Caki2 (cell line): ENCODE data around the gene LKAAEAR1. TPM values are rescaled to one million over a fixed set of nuclear protein-coding genes. Genes with fewer than 3 reads are reported as not detected.

Source experiments
- DNase-seq: peaks from one replicate; pipeline ENCODE4 v3.0.0-alpha.2; 2015; ENCODE audit warnings: low read depth
- in situ Hi-C: cut with HindIII; loops from 2 replicates; pipeline ENCODE4 v1.10.0; 2016; ENCODE audit warnings: low sequenced_read_pairs, low pct_unique_long_range_greater_than_20kb, mixed read lengths
- total RNA-seq: library from RNA; depleted of rRNA; stranded (reverse); fragments of >200 nt; shearing (Covaris generic); gene quantifications from 2 replicates; pipeline ENCODE4 v1.2.3, GENCODE V29; 2014; ENCODE audit warnings: low replicate concordance

Gene LKAAEAR1
- total RNA-seq, 1 experiment from 2014 or later: 14.4 TPM

DNA sequence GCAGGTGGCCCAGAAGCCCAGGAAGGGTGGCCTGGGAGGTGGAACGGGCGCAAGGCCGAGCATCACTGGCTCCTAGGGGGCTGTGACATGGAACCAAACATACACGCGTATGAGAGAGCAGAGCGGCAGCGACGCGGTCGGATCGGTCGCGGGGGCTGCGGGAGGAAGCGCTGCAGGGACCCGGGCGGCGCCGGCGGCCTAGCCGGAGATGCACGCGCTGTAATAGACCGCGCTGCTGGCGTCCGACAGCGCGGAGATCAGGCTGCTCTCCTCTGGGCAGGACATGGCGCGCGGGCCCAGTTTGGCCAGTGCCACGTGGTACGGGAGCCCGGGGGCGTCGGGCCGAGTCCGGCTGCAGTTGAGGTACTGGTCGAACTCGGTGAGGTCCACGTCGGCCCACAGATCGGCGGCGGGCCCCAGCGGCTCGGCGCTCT is 36.2 kb downstream of the LKAAEAR1 start:
- no peak for DNase-seq
- in situ Hi-C loops: no loop called here

DNA sequence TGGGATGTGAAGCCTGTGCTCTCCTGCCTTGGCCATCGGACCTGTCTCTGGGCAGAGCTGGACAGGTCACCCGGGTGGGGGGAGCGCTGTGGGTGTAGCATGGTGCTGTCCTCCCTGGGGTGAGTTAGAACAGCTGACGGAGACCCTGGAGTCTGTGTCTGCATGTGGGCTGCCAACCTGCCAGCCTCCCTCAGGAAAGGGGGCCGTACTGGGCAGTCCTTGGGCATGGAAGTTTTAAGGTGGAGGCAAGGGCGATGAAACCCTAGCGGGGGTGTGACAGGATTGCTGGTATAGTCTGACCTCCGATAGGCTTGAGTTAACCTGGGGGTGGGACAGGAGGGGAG is 37.2 kb downstream of the LKAAEAR1 start:
- in situ Hi-C loops: no loop called here
- no peak for DNase-seq

DNA sequence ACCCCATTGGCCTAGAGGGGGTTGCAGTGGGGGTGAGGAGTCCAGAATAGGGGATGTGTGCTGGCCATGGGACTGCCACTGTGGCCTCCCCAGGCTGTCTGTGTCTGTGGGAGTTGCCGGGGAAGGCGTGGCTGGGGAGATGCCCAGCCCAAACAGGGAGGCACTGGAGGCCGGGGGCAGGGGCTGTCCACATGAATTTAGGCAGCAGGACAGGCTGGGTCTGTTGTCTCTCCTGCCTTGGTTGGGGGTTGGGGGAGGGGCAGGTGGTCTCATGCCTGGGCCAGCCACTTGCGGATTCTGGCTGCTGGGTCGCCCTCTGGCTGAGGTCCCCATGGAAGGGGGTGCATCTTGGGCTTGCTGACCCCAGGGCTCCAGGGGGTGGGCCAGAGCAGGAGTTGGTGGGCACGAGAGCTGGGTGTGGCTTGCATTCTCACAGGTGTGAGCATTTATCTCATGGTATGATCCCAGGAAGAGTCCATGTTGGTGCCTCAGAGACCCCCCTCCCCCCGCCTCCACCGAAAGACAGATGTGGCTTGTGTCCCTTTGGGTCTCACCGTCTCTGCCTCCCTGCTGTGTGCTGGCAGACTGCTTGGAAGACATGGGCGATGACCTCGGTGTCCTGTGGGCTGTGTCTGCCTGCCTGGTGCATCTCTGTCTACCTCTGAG is 38.7 kb downstream of the LKAAEAR1 start:
- in situ Hi-C loops: no loop called here
- DNase-seq: no peak

DNA sequence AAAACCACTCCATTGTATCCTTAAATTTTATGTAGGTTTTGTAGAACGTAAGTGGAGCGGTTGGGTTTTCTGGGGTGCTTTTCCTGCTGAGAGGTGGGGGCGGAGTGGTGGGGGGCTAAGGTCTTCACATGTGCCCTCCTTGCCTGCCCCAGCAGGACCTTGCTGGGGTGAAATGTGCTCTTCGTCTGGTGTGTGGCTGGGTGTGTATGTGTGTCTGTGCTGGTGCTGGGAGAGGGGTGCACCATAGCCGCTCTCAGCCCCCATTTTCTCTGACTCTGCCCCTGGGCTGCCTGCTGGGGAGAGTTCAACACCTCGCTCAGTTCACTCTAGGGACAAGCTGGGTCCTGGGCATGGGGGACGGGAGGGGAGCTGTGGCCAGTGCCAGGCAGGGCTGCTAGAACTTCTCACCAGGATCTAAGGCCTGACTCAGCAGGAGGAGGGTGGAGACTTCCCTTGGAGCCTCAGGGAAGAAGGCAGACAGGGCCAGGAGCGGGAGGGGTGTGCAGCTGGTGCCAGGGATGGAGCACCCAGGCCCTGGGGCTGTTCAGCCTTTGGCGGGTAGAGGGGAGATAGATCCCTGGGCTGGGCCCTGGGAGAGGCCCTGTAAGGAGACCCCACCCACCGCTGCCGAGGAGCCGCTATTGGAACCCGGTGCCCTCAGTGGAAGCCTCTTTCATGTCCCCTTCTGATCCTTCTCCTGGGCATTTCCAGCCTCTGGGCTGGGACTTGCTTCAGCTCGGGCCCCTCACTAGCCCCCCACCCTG is 39.5 kb downstream of the LKAAEAR1 start:
- in situ Hi-C loops: no loop called here

DNA sequence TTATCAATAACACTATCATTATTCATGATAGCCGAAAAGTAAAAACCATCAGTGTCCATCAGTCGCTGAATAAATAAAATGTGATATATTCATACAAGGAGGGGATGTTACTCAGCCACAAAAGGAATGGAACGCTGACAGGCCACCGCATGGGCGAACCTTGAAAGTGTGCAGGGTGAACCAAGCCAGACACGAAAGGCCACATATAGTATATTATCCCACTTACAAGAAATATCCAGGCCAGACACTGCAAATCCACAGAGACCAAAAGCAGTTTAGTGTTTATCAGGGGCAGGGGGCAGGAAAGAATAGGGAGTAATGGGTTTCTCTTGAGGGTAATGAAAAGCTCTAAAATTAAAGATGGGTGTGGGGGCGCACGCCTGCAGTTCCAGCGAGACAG is 40.4 kb downstream of the LKAAEAR1 start:
- in situ Hi-C loops: no loop called here
- DNase-seq: no peak

More for the DNA sequence above, 39.5 kb downstream of the LKAAEAR1 start:
- peak; percentile 67 for DNase-seq

DNA sequence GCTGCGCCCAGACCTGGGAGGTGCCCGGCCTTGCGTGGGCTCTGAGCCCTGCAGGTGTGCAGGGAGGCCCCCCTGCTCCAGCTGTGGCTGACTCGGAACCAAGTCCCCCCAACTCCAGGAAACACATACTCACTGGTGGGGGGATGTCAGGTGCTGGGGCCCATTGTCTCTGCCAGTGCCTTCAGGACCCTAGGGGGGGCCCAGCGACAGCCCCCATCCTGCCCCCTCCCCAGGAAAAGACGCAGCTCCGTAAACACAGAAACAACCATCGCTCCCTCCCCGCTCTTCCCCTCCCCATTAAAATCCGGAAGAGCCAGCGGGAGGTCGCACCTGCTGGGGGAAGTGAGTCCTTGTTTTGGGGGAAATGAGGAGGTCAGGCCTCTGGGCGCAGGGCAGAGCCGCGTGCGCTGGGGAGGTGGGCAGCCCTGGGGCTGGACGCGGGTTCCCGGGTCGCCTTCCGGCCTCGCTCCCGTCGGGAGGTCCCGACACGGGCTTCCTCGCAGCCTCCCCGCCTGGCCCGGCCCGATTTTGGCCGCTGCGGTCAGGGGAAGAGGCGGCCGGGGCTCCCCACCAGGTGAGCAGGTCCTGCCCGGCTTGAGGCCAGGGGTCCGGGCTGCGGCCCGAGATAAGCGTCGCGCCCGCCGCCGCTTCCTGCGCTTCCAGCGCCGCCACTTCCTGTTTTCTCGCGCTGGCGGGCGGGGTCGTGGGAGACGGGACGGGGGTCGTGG is 42.0 kb downstream of the LKAAEAR1 start:
- in situ Hi-C loops: no loop called here

DNA sequence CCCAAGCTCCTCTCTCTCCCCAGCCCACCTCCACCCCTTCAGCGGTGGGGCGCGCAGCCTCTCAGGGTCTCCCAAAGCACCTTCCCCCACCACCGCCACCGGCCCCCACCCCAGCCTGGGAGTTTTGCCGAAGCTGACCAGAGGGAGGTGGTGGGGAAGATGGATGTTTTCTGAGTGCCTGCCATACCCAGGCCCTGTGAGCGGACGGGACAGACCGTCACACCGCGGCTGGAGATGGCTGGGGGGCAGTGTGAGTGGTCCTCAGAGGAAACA is 42.5 kb downstream of the LKAAEAR1 start:
- in situ Hi-C loops: no loop called here

More for the DNA sequence above, 42.0 kb downstream of the LKAAEAR1 start:
- DNase-seq: no peak

DNA sequence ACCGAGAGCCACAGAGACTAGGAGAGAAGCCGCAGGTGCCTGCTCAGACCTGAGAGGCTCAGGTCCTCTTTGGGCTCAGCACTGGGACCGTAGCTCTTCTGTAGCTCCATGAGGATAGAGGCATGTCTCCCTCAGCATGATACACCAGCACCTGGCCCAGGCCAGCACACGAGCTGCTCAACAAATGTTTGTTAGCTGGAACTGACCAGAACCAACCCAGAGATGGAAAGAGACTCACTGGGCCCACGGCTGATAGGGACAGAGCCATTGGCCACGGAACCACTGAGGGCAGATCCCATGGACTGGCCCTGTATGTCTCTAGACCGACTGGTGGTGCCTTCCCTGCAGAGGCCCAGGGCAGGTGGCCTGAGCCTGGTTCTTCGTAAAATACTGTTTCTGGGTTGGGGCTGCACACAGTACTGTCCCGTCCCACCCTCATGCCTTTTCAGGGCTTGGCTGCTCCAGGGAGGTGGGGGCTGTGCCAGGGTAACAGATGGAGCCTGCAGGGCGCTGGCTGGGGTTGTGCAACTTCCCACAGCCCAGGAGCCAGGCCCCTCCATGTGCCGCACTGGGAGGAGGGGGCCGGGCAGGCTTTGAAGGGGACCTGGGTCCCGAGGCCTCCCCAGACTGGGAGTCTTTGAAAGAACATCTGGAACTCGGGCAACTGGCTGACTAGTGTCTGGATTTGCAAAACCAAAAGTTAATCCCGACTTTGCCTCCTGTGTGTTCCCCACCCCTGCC is 43.0 kb downstream of the LKAAEAR1 start:
- in situ Hi-C loops: no loop called here
- DNase-seq: no peak

More for the DNA sequence above, 42.5 kb downstream of the LKAAEAR1 start:
- no peak for DNase-seq

DNA sequence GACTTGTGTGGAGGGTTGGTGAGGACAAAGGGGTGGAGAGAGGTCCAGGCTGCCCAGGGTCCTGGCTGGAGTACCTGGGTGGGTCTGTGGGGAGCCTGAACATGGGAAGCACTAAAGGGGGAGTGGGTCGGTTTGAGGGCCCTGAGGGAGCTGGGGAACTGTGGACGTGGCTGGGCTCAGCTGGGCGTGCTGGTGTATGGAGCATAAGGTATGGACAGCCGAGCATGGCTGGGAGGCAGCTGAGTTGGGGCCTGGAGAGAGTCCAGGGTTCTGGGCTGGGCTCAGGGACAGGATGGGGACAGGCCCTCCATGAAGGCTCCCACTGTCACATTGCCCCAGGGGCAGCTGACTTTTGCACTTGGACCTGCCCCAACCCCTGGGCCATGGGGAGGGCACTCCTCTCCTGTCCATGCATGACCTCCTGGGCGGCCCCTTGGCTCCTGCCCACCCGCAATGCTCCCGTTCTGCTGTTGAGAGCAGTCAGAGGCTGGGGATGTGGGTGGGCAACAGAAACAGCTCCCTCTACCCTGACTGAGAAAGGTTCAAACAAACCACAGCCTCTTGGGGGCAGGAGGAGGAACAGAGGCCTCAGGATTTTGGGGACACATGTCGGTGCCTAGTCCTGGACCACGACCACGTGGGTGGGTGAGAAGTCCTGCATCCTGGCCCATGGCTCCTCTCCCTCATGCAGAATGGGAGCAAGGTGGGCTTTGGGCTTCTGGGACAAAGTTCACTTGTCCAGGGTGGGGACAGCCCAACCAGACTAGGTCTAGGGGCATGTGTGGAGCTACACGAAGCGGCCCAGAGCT is 43.8 kb downstream of the LKAAEAR1 start:
- in situ Hi-C loops: no loop called here
- no peak for DNase-seq

DNA sequence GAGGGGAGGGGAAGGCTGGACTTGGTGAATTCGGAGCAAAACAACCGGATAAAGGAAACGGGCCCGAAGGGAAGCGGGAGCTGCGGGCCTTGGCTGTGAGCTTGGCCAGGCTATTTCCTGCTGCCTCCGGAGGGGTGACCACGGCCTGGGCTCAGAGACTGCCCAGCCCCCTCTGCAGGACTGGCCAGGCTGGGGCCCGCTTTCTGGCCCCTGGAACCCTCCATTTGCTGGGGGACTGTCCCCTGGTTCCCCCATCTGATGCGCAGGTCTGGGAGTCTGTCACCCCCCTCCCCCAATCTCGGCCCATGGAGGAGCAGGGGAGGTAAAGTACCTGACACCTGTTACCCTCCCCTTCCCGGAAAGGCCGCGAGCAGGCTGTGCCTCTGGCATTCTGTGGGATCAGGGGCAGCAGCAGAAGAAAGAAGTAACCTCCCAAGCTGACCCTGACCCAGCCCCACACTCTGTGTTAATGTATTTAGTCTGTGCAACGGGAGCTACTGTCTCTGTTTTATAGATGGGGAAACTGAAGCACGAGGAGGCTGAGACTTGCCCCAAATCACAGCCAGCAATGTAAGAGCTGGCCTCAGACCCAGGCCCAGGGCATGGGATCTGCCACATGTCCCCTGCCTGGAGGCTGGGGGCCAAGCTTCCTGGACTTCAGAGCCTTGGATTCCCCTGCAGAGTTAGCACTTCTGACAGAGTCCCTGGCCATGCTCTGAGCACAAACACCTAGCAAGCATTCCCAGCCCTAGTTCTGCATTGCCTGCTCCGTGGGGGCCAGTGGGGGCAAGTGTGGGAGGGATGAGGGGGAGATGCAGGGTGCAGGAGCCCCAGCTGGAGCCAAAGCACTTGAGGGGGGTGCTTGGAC is 44.7 kb downstream of the LKAAEAR1 start:
- DNase-seq: no peak
- in situ Hi-C loops: no loop called here

DNA sequence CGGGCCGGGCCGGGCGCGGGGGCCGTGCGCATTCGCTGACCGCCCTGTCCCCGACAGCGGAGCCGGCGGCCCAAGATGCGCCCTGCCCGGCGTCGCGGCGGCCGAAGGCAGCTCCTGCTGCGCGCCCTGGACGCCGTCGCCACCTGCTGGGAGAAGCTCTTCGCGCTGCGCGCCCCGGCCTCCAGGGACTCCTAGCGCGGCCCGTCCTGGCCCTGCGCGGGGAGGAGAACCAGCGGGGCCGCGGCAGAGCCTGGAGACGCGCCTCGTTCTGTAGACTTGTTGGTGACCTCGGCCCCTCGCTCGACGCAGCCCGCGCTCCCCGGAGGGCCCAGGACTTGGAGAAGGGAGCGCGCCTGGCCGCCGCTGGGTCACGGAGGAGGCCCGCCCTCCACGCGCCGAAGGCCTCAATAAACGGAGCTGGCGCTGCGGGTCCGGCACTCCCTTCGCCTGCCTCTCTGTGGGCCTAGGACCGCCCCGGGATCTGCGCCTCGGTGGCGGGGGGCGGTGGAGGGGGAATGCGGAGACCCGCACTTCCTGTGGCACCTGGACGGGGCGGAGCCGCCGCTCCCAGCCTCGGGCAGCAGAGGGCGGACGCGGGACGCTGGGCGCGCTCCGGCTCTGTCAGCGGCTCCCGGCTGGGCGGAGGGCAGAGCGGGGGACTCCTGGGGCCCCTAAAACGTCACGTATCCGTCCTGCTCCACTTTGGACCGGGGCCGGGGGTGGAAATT is 45.5 kb downstream of the LKAAEAR1 start:
- peak; percentile 89 for DNase-seq
- in situ Hi-C loops: no loop called here

DNA sequence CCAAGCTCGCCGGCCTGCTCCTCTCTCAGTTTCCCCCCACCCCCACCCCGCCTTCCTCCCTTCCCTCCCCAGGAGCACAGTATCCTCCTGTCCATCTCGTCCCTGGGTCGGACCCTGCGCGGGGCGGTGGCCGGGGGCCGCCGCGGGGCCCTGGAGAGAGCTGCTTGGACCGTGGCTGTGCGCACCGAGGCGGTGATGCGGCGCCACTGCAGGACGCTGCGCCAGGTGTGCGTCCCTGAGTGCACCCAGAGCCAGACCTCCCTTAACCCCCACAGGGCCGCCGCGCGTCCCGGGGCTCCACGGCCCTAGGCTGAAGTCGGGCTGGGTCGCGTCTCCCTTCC is 46.0 kb downstream of the LKAAEAR1 start:
- DNase-seq: no peak

DNA sequence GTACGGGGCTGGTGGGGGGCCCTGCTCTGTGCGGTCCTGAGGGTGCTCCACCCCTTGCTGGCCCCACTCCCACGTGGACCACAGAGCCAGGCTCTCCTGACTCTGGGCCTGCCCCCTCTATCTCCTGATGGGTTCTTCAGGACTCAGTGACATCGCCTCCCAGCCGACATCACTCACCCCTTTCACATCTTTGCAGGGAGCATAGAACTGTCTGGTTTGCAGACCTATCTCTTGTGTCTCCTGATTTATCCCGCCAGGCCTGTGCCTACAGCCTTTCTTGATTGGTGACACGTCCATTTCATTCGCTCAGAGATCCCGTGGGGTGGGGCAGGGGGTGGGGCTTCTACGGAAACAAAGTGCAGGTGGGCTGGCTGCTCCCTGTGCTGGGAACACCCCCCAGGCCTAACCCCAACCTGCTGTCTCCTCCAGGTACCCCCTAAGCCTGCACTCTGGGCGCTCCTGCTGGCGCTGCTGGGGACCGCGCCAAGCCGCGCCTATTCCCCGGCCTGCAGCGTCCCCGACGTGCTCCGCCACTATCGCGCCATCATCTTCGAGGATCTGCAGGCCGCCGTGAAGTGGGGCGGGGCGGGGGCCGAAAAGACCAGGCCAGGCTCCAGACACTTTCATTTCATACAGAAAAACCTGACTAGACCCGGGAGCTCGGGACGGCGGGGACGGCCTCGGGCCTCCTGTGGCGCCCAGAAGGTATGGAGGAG is 46.5 kb downstream of the LKAAEAR1 start:
- DNase-seq: no peak
- in situ Hi-C loops: no loop called here

More for the DNA sequence above, 46.0 kb downstream of the LKAAEAR1 start:
- in situ Hi-C loops: no loop called here

DNA sequence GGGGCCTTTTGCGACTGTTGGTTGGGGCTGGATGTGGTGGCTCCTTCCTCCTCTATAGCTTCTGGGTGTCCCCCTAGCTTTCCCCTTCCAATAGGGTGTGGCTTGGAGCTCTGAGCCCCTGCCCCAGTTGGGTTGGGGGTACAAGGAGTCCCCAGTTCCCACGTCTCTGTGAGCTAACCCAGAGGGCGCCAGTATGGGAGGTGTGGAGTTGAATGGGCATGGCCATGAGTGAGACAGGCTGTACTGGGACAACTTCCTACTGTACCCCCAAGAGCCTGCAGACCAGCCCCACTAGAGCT is 47.0 kb downstream of the LKAAEAR1 start:
- DNase-seq: no peak
- in situ Hi-C loops: no loop called here

DNA sequence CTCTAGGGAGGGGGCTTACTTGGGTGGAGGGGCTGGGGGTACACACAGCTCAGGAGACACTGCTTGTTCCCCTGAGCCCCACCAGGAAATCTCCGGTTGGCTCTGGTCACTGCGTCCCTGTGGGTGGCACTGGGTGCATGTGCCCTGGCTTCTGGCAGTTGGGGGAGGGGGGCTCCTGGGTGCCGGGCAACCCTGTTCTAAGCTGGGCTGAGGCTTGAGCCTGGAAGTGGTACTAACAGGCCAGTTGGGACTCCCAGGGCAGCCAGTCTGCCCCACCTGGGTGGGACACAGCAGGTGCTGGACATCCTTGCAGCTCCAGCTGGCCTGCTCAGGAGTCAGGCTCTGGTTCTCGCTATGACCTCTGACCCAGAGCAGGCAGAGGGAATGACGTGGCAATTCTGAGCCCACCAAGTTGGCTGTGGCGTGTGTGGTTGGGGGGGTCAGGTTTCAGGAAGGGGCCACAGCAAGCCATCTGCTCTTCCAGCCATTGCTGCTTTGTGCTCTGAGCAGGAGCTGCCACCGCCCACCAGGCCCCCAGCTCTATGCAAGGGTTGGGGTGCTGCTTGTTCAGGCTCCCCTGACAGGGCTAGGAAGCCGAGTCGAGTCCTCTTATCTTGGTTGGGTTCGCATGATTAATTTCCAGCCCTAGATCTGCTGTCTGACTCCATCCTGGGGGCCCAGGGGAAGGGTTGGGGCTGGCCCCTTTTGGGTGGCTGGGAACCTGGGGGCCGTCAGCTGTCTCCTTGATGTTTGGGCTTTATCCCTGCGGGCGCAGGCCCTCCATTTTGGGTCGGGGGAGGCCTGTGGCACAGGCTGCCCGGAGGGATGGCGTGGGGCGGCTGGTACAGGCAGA is 47.6 kb downstream of the LKAAEAR1 start:
- no peak for DNase-seq
- in situ Hi-C loops: no loop called here
